Natural killer cell (primary cell): Measurements from ENCODE around the gene MYOCOS. TPM values are rescaled to one million over a fixed set of nuclear protein-coding genes. Genes with fewer than 3 reads are reported as not detected.

ENCODE experiments used
- ATAC-seq, 3 donors: fragments of 150-1000 bp in 2 of 3; fragments of 200-7000 bp in 1 of 3; cut with Tn5 transposase; 1 replicate in 1 of 3; 2 replicates in 2 of 3; pipeline ENCODE4 v1.10.0; 2021; ENCODE audit warnings: mild to moderate bottlenecking in 2 of 3, moderate library complexity in 2 of 3
- DNase-seq, 2 donors: peaks; one replicate each; pipeline versions ENCODE4 v3.0.0 to v3.0.0-alpha.2; 2013 to 2021; ENCODE audit warnings: mixed read lengths in 1 of 2
- H3K27ac ChIP-seq: one replicate; pipeline ENCODE4 v1.5.1; 2013; ENCODE audit warnings: mild to moderate bottlenecking, low read length
- H3K27me3 ChIP-seq: one replicate; pipeline ENCODE4 v1.6.1; 2013; ENCODE audit warnings: low read length; ENCODE audit not compliant: control insufficient read depth, insufficient read depth
- H3K36me3 ChIP-seq: one replicate; pipeline ENCODE4 v1.6.1; 2013; ENCODE audit warnings: low read length; ENCODE audit not compliant: control insufficient read depth, insufficient read depth
- H3K4me1 ChIP-seq: one replicate; pipeline ENCODE4 v1.6.1; 2013; ENCODE audit warnings: low read length; ENCODE audit not compliant: control insufficient read depth, insufficient read depth
- H3K4me3 ChIP-seq: one replicate; pipeline ENCODE4 v1.5.1; 2013; ENCODE audit warnings: low read length
- H3K9me3 ChIP-seq: one replicate; pipeline ENCODE4 v1.6.1; 2013; ENCODE audit warnings: low read length; ENCODE audit not compliant: control insufficient read depth, insufficient read depth
- H3K27ac Mint-ChIP-seq, 2 donors: one replicate each; pipeline ENCODE4 v1.8.0; 2022; ENCODE audit warnings: mild to moderate bottlenecking in 2 of 2, mixed read lengths in 2 of 2, moderate library complexity in 1 of 2
- H3K27me3 Mint-ChIP-seq, 2 donors: one replicate each; pipeline ENCODE4 v1.8.0; 2022; ENCODE audit warnings: low read depth in 2 of 2, mixed read lengths in 2 of 2
- H3K36me3 Mint-ChIP-seq: one replicate; pipeline ENCODE4 v1.8.0; 2022; ENCODE audit warnings: mixed read lengths
- H3K4me1 Mint-ChIP-seq, 2 donors: one replicate each; pipeline ENCODE4 v1.8.0; 2022; ENCODE audit warnings: mixed read lengths in 2 of 2
- H3K4me3 Mint-ChIP-seq: one replicate; pipeline ENCODE4 v1.8.0; 2022; ENCODE audit warnings: mild to moderate bottlenecking, moderate library complexity, mixed read lengths
- H3K9me3 Mint-ChIP-seq, 2 donors: one replicate each; pipeline ENCODE4 v1.8.0; 2022; ENCODE audit warnings: mixed read lengths in 2 of 2
- CTCF ChIP-seq: fragments of 200-600 bp; IDR thresholded peaks from one replicate; pipeline ENCODE4 v1.8.0; 2022; ENCODE audit warnings: antibody characterized with exemption
- WGBS: methylation state at CpG from one replicate; pipeline ENCODE4 v1.1.7; 2013; ENCODE audit warnings: missing lambda C conversion rate; ENCODE audit not compliant: insufficient coverage; 5-methylcytosine and 5-hydroxymethylcytosine counted together
- intact Hi-C: fragments of 100-400 bp; cut with micrococcal nuclease; formaldehyde crosslinking; loops from one replicate; pipeline ENCODE4 v1.14.2; 2022
- total RNA-seq, 4 donors: library from RNA; stranded (reverse); fragments of 120-200 nt in 1 of 4; gene quantifications; one replicate each; pipeline versions ENCODE4 v1.2.3 to v1.2.4, GENCODE V29; 2013 to 2022

Gene MYOCOS
- total RNA-seq, 3 donors from 2014 or later (not counting 1 experiment from before 2014, with no cell fraction given), result not detected

DNA sequence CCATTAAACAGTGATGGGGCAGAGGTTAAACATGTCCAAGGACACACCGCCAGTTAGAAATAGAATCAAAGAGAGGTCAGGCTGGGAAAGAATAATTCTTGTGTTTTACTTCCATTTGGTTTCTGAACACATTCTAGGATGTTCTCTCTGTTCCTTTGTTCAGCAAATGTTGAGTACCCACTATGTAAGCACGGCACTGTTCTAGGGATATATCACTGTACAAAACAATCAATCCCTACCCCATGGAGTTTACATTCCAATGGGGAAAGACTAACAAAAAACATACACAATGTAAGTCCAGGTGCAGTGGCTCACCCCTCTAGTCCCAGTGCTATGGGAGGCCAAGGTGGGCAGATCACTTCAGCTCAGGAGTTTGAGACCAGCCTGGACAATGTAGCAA is 6.2 kb downstream of the MYOCOS start:
- no peaks in the 10 kb centered on the region for H3K27me3 ChIP-seq
- no peaks in the 10 kb centered on the region for H3K36me3 Mint-ChIP-seq
- H3K27ac ChIP-seq, result no peak overlapping the region
- 89% methylated on average over 2 of the region's 2 CpGs for WGBS
- no peaks in the 10 kb centered on the region for H3K4me1 Mint-ChIP-seq
- H3K36me3 ChIP-seq, result no peaks in the 10 kb centered on the region
- DNase-seq (no peak), ATAC-seq (no peak)
- H3K27me3 Mint-ChIP-seq, result peaks cover 19 to 41% of the 10 kb centered on the region in 2 donors
- no peaks in the 10 kb centered on the region for H3K4me1 ChIP-seq
- no peak overlapping the region for H3K27ac Mint-ChIP-seq
- H3K9me3 ChIP-seq, result no peaks in the 10 kb centered on the region
- no peak overlapping the region for H3K4me3 Mint-ChIP-seq
- H3K9me3 Mint-ChIP-seq, result no peaks in the 10 kb centered on the region
- intact Hi-C loops, result no loop called here
- TF ChIP-seq CTCF, result no peak
- H3K4me3 ChIP-seq, result no peak overlapping the region

DNA sequence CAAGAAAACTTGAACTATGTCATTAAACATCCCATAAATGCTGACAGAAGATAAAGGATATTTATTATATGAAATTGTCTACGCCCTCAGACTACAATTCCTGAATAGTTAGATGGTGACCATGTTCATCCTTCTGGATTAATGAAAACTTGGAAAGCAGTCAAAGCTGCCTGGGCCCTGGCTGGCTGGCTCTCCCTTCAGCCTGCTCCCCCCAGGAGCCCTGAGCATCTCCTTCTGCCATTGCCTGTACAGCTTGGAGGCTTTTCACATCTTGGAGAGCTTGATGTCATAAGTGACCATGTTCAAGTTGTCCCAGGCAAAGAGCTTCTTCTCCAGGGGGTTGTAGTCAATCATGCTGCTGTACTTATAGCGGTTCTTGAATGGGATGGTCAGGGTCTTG is 13.6 kb downstream of the MYOCOS start:
- no peaks in the 10 kb centered on the region for H3K36me3 Mint-ChIP-seq
- Histone ChIP-seq H3K27ac (no peak overlapping the region), H3K27me3 (no peaks in the 10 kb centered on the region), H3K36me3 (no peaks in the 10 kb centered on the region), H3K4me3 (no peak overlapping the region), H3K4me1 (no peaks in the 10 kb centered on the region), H3K9me3 (no peaks in the 10 kb centered on the region)
- no peaks in the 10 kb centered on the region for H3K4me1 Mint-ChIP-seq
- intact Hi-C loops, result no loop called here
- ATAC-seq (no peak), DNase-seq (no peak)
- H3K27ac Mint-ChIP-seq, result no peak overlapping the region
- 89% methylated on average over 2 of the region's 2 CpGs for WGBS
- no peak overlapping the region for H3K4me3 Mint-ChIP-seq
- H3K9me3 Mint-ChIP-seq, result no peaks in the 10 kb centered on the region
- H3K27me3 Mint-ChIP-seq, result peaks cover 5 to 19% of the 10 kb centered on the region in 2 donors
- TF ChIP-seq CTCF, result no peak

DNA sequence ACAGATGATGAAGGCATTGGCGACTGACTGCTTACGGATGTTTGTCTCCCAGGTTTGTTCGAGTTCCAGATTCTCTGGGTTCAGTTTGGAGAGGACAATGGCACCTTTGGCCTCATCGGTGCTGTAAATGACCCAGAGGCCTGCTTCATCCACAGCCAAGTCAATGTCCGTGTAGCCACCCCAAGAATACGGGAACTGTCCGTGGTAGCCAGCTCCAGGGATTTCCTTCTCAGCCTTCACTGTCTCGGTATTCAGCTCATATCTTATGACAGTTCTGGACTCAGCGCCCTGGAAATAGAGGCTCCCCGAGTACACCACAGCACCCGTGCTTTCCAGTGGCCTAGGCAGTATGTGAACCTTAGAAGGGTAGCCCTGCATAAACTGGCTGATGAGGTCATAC is 14.1 kb downstream of the MYOCOS start:
- no peak for TF ChIP-seq CTCF
- Histone ChIP-seq H3K4me1 (no peaks in the 10 kb centered on the region), H3K9me3 (no peaks in the 10 kb centered on the region), H3K27ac (no peak overlapping the region), H3K4me3 (no peak overlapping the region), H3K36me3 (no peaks in the 10 kb centered on the region), H3K27me3 (no peaks in the 10 kb centered on the region)
- no peaks in the 10 kb centered on the region for H3K9me3 Mint-ChIP-seq
- H3K27ac Mint-ChIP-seq, result no peak overlapping the region
- ATAC-seq, result no peak
- intact Hi-C loops, result no loop called here
- no peak for DNase-seq
- no peak overlapping the region for H3K4me3 Mint-ChIP-seq
- H3K4me1 Mint-ChIP-seq, result no peaks in the 10 kb centered on the region
- H3K36me3 Mint-ChIP-seq, result no peaks in the 10 kb centered on the region
- 87% methylated on average over 11 of the region's 11 CpGs for WGBS
- peaks cover 2 to 16% of the 10 kb centered on the region in 2 donors for H3K27me3 Mint-ChIP-seq

- no peak overlapping the region for H3K27ac ChIP-seq
- Mint-ChIP-seq H3K4me1 (no peaks in the 10 kb centered on the region), H3K27ac (no peak overlapping the region), H3K4me3 (no peak overlapping the region), H3K9me3 (no peaks in the 10 kb centered on the region), H3K27me3 (peaks cover 0 to 3% of the 10 kb centered on the region in 2 donors), H3K36me3 (no peaks in the 10 kb centered on the region)
- no peaks in the 10 kb centered on the region for H3K4me1 ChIP-seq
- H3K27me3 ChIP-seq, result no peaks in the 10 kb centered on the region
- no peak overlapping the region for H3K4me3 ChIP-seq
- ATAC-seq, result no peak
- no peaks in the 10 kb centered on the region for H3K9me3 ChIP-seq
- TF ChIP-seq CTCF, result no peak
- WGBS, result 61% methylated on average over 3 of the region's 4 CpGs
- no peaks in the 10 kb centered on the region for H3K36me3 ChIP-seq
- intact Hi-C loops, result no loop called here
- DNase-seq, result no peak
Measured at GRCh38 chr1:171637928-171638576, 16.0 kb downstream of the MYOCOS start.
